ENCODE data around the gene SOCS6. TPM values are rescaled to one million over a fixed set of nuclear protein-coding genes. Genes with fewer than 3 reads are reported as not detected.

Gene SOCS6
- total and polyA plus RNA-seq, 2 experiments from 2014 or later: 11.0 to 24.1 TPM

DNA sequence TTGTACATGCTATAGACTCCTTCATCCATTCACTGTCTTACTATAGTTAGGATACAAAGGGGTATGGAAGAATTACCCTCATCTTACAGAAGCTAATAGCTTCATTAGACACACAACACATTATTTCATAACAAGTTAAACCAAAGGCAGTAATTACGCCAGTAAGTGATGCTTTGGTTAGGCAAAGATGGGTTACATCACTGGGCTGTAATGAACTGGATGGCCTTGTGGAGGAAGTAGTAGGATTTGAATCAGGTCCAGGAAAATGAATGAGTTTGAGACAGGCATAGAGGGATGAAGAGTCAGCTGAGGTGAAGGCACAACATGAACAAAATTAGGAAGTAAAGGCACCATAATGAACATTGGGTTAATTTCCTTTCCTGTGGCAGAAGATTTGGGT lies 80.1 kb downstream of the SOCS6 start:
- no peaks in the 10 kb centered on the region for H3K36me3 ChIP-seq
- TF ChIP-seq, protein P1, sequence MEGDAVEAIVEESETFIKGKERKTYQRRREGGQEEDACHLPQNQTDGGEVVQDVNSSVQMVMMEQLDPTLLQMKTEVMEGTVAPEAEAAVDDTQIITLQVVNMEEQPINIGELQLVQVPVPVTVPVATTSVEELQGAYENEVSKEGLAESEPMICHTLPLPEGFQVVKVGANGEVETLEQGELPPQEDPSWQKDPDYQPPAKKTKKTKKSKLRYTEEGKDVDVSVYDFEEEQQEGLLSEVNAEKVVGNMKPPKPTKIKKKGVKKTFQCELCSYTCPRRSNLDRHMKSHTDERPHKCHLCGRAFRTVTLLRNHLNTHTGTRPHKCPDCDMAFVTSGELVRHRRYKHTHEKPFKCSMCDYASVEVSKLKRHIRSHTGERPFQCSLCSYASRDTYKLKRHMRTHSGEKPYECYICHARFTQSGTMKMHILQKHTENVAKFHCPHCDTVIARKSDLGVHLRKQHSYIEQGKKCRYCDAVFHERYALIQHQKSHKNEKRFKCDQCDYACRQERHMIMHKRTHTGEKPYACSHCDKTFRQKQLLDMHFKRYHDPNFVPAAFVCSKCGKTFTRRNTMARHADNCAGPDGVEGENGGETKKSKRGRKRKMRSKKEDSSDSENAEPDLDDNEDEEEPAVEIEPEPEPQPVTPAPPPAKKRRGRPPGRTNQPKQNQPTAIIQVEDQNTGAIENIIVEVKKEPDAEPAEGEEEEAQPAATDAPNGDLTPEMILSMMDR (IDR thresholded peaks at IDR 0.05; ENCODE audit: low read depth, low read length): no peak
- H3K4me1 ChIP-seq (ENCODE audit: low read depth): no peaks in the 10 kb centered on the region
- no peak overlapping the region for H3K4me3 ChIP-seq
- no peak overlapping the region for H3K27ac ChIP-seq
- peak in 1 of 2 donors; percentile 57 for DNase-seq (ENCODE audit: low read depth in 1 of 2, low spot score in 1 of 2)
- H3K27me3 ChIP-seq: no peaks in the 10 kb centered on the region
- no peaks in the 10 kb centered on the region for H3K9me3 ChIP-seq (ENCODE audit: low read depth)

DNA sequence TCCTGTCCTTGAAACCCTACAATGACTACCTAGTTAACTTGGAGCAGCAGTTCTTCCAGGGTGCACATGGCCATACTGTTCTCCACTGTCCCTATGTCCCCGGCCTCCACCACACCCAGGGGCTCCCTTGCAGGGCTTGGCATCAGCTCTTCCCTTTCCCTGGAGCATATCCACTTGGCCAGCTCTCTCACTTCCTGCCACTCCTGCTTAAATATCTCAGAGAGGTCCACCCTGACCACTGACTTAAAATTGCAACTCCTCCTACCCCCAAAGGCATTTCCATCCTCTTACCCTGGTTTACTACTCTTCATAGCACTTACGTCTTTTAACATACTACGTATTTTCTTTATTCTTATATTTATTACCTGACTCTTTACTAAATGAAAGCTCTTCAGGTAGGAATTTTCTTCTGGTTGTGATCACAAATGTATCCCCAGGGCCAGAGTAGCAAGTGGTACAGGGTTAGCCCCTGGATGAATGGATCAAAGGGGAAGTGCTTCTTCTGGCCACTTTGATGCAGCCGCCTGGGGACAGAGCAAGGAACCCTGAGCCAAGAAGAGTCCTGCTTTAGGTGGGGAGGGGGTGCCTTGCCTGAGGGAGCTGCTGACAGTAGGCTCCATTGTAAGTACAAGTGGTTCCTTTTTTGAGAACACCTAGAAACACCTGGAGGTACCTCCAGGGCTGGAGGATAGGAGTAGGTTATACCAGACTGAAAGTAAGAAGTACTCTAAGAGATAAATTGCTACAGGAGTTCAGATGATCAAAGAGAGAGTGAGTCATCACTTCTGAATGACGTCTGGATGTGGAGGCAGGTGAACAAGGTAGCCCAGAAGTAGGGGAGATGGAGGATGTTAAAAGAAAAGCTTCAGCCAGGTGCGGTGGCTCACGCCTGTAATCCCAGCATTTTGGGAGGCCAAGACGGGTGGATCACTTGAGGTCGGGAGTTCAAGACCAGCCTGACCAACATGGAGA lies 82.2 kb downstream of the SOCS6 start:
- H3K27ac ChIP-seq: no peak overlapping the region
- H3K4me3 ChIP-seq: no peak overlapping the region
- H3K4me1 ChIP-seq (ENCODE audit: low read depth): no peaks in the 10 kb centered on the region
- no peaks in the 10 kb centered on the region for H3K27me3 ChIP-seq
- H3K9me3 ChIP-seq (ENCODE audit: low read depth): no peaks in the 10 kb centered on the region
- no peak for DNase-seq (ENCODE audit: low read depth in 1 of 2, low spot score in 1 of 2)
- no peaks in the 10 kb centered on the region for H3K36me3 ChIP-seq
- TF ChIP-seq, protein P1 (IDR thresholded peaks at IDR 0.05; ENCODE audit: low read depth, low read length): no peak

DNA sequence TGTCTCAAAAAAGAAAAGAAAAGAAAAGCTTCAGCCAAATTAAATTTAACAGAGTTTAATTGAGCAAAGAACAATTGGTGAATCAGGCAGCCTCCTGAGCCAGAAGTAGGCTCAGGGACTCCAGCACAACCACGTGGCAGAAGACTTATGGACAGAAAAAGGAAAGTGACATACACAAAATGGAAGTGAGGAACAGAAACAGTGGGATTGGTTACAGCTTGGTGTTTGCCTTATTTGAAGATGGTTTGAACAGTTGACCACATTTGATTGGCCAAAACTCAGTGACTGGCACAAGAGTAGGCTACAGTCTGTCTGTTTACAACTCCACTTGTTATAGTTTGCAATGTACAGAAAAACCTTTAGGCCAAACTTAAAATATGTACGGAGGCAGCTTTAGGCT lies 83.1 kb downstream of the SOCS6 start:
- H3K4me1 ChIP-seq (ENCODE audit: low read depth): peaks cover 4% of the 10 kb centered on the region
- H3K27me3 ChIP-seq: no peaks in the 10 kb centered on the region
- no peak overlapping the region for H3K27ac ChIP-seq
- TF ChIP-seq, protein P1 (IDR thresholded peaks at IDR 0.05; ENCODE audit: low read depth, low read length): no peak
- H3K4me3 ChIP-seq: no peak overlapping the region
- H3K9me3 ChIP-seq (ENCODE audit: low read depth): no peaks in the 10 kb centered on the region
- no peak for DNase-seq (ENCODE audit: low read depth in 1 of 2, low spot score in 1 of 2)
- H3K36me3 ChIP-seq: no peaks in the 10 kb centered on the region

DNA sequence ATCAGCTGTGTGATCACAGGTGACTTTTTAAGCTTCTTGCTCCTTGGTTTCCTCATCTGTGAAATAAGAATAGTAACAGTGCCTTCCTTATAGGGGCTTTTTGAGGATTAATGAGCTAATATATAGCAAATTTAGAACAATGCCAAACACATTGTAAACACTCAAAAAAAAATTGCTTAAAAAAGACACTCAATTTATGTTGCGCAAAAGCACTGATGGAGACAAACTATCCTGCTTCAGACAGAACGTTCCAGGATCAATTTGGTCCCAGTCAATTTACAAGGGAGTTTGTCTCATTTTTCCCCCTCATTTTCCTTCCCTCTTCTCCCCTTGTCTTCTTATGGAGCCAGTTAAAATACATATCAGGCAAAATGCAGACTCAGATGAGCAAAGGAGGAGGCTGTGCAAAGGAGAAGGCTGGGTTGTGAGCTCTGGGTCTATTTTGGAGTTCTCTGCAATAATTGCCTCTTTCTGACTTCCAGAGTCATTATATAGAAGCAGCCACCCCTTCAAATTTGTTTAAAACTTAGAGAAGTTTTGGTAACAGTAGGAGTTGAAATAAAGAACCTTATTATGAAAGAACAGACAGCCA lies 83.7 kb downstream of the SOCS6 start:
- H3K27ac ChIP-seq: no peak overlapping the region
- DNase-seq (ENCODE audit: low read depth in 1 of 2, low spot score in 1 of 2): no peak
- TF ChIP-seq, protein P1 (IDR thresholded peaks at IDR 0.05; ENCODE audit: low read depth, low read length): no peak
- H3K27me3 ChIP-seq: no peaks in the 10 kb centered on the region
- H3K9me3 ChIP-seq (ENCODE audit: low read depth): no peaks in the 10 kb centered on the region
- H3K4me3 ChIP-seq: no peak overlapping the region
- H3K4me1 ChIP-seq (ENCODE audit: low read depth): peaks cover 10% of the 10 kb centered on the region
- H3K36me3 ChIP-seq: no peaks in the 10 kb centered on the region

DNA sequence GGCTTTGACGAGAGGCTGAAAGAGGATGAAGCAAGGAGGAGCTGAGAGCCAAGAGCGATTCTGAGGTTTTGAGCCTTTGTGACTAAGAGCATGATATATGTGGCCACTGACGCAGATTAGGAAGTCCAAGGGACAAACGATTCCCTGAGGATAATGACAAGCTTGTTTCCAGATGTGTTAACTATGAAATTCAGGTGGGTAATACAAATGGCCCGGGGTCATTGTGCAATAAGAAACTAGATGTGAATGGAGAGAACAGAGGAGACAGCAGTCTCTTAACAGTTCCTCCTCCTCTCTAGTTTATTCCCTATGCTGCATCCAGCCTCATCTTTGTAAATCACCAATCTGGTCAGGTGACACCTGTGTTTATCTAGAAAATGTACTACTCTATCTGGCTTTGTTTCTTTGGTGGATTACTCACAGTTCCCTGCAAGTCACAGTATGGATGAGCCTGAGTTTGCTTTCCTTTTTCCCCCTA lies 84.2 kb downstream of the SOCS6 start:
- Histone ChIP-seq H3K36me3 (no peaks in the 10 kb centered on the region), H3K9me3 (ENCODE audit: low read depth) (no peaks in the 10 kb centered on the region), H3K4me1 (ENCODE audit: low read depth) (peaks cover 10% of the 10 kb centered on the region), H3K27ac (no peak overlapping the region), H3K27me3 (no peaks in the 10 kb centered on the region), H3K4me3 (no peak overlapping the region)
- peak in 1 of 2 donors; percentile 82 for DNase-seq (ENCODE audit: low read depth in 1 of 2, low spot score in 1 of 2)
- TF ChIP-seq, protein P1 (IDR thresholded peaks at IDR 0.05; ENCODE audit: low read depth, low read length): no peak

Data from cardiac muscle cell (in vitro differentiated cells and primary cell).